ENCODE measurements around the gene TENM4. TPM values are rescaled to one million over a fixed set of nuclear protein-coding genes. Genes with fewer than 3 reads are reported as not detected.

The TENM4 gene
- total RNA-seq, 8 experiments from 2014 or later = 0.59 to 82.2 (median 24.2) TPM

DNA sequence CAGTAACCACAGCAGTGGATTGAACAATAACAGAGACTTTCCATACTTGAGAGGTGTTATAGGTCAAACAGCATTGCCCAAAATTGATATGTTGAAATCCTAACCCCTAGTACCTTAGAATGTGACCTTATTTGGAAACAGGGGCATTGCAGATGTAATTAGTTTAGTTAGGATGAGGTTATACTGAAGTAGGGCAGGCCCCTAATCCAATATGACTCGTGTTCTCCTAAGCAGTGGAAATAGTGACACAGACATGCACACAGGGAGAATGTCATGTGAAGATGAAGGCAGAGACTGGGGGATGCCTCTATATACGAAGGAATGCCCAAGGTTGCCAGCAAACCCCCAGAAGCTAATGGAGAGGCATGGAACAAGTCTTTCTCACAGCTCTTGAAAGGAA is 270.5 kb downstream of the TENM4 start:
- 0 to 100% (median 80%) methylated on average over 1 to 2 of the region's 2 CpGs; no CpG with 5 or more reads in 5 of the 10 experiments for WGBS, 10 experiments
- in situ Hi-C loops (cut with MboI; ENCODE audit: low pct_unique_long_range_greater_than_20kb in 2 of 9, low sequenced_read_pairs in 9 of 9, unreplicated experiment in 9 of 9) = no loop called here
- Histone ChIP-seq H3K4me3 (no peak overlapping the region), H3K27ac (no peak overlapping the region), H3K4me1 (replicated peaks in 1 of 2) (peaks cover 17 to 25% of the 10 kb centered on the region in 2 donors)
- ATAC-seq (replicated peaks in 6 of 8) = no peak

DNA sequence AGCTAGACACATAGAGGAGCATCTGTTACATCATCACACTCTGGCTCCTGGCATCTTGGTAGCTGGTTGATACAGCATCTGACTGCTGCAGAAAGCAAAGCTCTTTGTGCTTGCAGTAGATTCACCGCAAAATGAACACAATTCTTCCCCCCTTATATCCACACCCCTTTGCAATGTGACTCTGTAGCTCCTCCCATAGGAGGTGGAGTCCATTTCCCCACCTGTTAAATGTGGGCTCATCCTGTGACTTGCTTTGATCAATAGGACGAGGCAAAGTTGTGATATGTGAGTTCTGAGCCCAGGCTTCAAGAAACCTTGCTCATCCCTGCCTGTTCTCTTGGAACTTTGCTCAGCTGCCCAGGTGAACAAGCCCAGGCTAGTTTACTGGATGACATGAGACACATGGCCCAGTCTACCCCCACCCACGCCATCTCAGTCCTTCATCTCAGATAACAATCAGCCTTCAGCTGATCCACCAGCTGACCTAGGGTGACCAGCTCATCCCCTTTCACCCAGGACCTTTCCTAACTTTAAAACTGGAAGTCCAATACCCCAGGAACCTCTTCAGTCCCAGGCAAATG is 272.2 kb downstream of the TENM4 start:
- Histone ChIP-seq H3K4me3 (no peak overlapping the region), H3K27ac (no peak overlapping the region), H3K4me1 (replicated peaks in 1 of 2) (peaks cover 4 to 13% of the 10 kb centered on the region in 2 donors)
- in situ Hi-C loops (cut with MboI; ENCODE audit: low pct_unique_long_range_greater_than_20kb in 2 of 9, low sequenced_read_pairs in 9 of 9, unreplicated experiment in 9 of 9) = no loop called here
- ATAC-seq (replicated peaks in 6 of 8) = peak in 1 of 8 experiments; percentile 43
- WGBS, 10 experiments = 37 to 100% (median 87%) methylated on average over 1 to 3 of the region's 3 CpGs; no CpG with 5 or more reads in 4 of the 10 experiments

DNA sequence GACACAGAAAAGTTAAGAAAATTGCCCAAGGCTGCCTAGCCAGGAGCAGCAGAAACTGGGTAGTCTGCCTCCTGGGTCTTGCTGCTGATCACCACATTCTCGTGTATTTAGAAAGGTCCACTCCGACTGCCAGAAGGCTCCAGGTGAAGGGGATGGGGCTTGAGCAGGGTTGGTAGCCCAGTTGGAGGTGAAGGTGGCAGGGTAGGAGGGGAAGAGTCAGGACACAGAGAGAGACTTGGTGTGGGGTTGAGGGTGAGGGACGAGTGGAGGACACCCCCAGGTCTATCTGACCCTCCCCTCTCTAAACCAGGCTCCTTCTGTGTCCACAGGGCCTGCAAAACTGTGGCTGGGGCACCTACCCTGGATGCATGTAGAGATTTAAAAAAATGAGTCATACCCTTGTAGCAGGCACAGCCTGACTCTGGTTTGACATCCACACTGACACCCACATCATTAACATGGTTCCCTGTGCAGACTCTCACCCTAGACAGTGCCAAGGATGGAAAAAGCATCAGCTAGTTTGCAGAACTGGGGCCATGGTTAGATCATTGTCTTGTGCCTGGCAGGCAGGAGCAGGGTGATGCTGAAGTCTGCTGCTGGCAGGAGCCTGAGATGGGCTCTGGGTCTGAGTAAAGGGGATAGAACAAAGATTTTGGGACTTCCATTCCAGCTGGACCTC is 273.2 kb downstream of the TENM4 start:
- 0 to 93% (median 75%) methylated on average over 1 to 3 of the region's 3 CpGs; no CpG with 5 or more reads in 7 of the 10 experiments for WGBS, 10 experiments
- in situ Hi-C loops (cut with MboI; ENCODE audit: low pct_unique_long_range_greater_than_20kb in 2 of 9, low sequenced_read_pairs in 9 of 9, unreplicated experiment in 9 of 9) = no loop called here
- no peak overlapping the region for H3K4me3 ChIP-seq
- no peak overlapping the region for H3K27ac ChIP-seq
- peaks cover 0 to 7% of the 10 kb centered on the region in 2 donors for H3K4me1 ChIP-seq (replicated peaks in 1 of 2)
- ATAC-seq (replicated peaks in 6 of 8) = peak in 3 of 8 experiments; percentile 40 to 57 (median 48)

DNA sequence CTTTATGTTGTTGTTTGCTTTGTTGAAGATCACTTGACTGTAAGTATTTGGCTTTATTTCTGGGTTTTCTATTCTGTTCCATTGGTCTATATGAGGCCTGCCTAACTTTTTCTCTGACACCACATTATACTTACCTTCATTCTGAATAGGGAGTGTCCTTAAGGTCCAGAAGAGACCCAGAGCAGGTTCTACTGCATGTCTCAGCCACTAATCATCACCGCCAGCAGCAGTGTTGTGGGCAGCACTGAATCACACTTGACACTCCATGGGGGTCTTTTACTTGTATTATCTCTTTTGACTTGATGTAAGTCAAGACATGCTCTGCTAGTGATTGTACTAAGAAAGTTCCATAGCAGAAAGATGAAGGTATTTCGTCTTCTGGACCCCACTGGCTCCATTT is 274.9 kb downstream of the TENM4 start:
- H3K27ac ChIP-seq = no peak overlapping the region
- H3K4me3 ChIP-seq = no peak overlapping the region
- 0 to 100% (median 83%) methylated on average over 1 to 2 of the region's 2 CpGs; no CpG with 5 or more reads in 5 of the 10 experiments for WGBS, 10 experiments
- ATAC-seq (replicated peaks in 6 of 8) = no peak
- no peaks in the 10 kb centered on the region for H3K4me1 ChIP-seq (replicated peaks in 1 of 2)
- in situ Hi-C loops (cut with MboI; ENCODE audit: low pct_unique_long_range_greater_than_20kb in 2 of 9, low sequenced_read_pairs in 9 of 9, unreplicated experiment in 9 of 9) = no loop called here

DNA sequence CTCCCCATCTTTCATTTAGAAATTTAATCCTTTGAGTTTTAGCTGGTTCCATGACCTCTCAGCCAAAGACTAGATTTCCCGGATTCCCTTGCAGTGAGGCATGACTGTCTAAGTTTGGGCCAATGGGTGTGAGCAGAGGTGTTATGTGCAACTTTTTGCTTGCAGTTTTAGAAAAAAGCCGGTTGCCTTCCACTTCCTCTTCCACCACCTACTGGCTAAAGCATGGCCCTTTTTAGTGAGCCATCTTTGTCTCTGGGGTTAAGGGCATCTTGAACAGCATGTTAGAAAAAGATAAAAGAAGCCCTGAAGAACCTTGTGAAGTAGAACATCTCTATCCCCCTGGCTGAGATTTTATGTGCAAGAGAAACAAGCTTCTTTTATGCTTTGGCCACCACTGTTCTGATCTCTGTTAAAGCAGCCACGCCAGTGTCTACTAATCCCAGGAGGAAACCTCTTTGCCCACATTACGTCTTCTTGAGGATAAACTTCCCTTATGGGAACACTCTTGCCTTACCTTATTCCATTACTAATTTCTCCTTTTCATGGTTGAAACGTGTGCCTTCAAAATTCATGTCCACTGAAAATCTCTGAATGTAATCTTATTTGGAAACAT is 279.9 kb downstream of the TENM4 start:
- Histone ChIP-seq H3K4me3 (no peak overlapping the region), H3K4me1 (replicated peaks in 1 of 2) (no peaks in the 10 kb centered on the region), H3K27ac (no peak overlapping the region)
- in situ Hi-C loops (cut with MboI; ENCODE audit: low pct_unique_long_range_greater_than_20kb in 2 of 9, low sequenced_read_pairs in 9 of 9, unreplicated experiment in 9 of 9) = no loop called here
- peak in 1 of 8 experiments; percentile 74 for ATAC-seq (replicated peaks in 6 of 8)
- 10 to 100% (median 68%) methylated on average over 1 to 5 of the region's 5 CpGs; no CpG with 5 or more reads in 1 of the 10 experiments for WGBS, 10 experiments

DNA sequence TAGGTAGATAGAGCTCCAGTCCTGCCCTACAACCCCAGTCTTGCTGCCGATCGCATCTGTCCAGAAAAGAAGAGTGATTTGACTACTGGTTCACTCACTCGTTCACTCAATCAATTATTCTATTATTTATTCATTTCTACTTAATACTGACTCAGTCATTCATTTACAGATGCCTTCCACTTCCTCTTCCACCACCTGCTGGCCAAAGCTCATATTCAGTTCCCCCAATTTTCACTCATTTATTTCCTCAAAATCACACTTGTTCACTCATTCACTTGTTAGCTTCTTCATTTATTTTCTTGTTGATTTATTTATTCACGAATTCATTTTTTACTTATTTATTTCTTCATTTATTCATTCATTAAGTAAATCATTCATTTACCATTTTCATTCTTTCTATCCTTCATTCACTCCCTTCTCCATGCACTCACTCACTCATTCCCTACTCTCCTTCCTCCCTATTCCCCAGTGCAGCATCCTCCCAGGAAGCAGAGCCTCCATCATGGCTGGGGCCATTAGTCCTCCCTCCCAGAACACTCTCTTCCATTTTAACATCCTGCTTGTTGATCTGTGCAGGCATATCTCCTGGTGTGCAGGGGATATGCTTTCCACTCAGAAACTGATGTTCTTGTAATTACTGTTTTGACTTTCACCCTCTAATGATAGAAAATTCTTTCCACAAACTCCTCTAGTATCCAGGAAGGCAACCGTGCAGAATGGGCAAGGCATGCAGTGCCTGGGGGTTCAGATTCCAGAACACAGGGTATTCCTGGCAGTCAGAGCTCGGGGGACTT is 281.0 kb downstream of the TENM4 start:
- 10 to 98% (median 81%) methylated on average over 3 to 5 of the region's 6 CpGs for WGBS, 10 experiments
- in situ Hi-C loops (cut with MboI; ENCODE audit: low pct_unique_long_range_greater_than_20kb in 2 of 9, low sequenced_read_pairs in 9 of 9, unreplicated experiment in 9 of 9) = no loop called here
- ATAC-seq (replicated peaks in 6 of 8) = no peak
- Histone ChIP-seq H3K4me3 (no peak overlapping the region), H3K4me1 (replicated peaks in 1 of 2) (no peaks in the 10 kb centered on the region), H3K27ac (no peak overlapping the region)

DNA sequence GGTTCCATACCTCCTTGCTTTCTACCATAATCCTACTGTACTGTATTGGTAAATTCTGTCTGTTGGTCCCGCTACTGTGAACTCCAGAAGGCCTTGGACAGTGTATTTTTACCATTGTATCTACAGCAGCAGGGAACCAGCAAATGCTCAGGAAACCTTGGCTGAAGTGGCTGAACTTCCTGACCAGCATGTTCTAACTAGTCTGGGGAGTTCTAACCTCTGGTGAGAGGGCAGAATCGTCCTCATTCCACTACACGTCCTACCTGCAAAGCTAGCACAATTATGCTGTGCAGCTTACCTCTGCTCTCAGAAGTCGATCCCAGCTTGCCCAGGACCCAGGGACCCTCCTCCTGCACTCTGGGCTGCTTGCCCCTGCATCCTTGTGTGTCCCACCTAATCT is 283.1 kb downstream of the TENM4 start:
- Histone ChIP-seq H3K4me3 (no peak overlapping the region), H3K4me1 (replicated peaks in 1 of 2) (no peaks in the 10 kb centered on the region), H3K27ac (no peak overlapping the region)
- 0 to 100% (median 89%) methylated on average over 1 to 3 of the region's 4 CpGs; no CpG with 5 or more reads in 5 of the 10 experiments for WGBS, 10 experiments
- ATAC-seq (replicated peaks in 6 of 8) = no peak
- in situ Hi-C loops (cut with MboI; ENCODE audit: low pct_unique_long_range_greater_than_20kb in 2 of 9, low sequenced_read_pairs in 9 of 9, unreplicated experiment in 9 of 9) = no loop called here

DNA sequence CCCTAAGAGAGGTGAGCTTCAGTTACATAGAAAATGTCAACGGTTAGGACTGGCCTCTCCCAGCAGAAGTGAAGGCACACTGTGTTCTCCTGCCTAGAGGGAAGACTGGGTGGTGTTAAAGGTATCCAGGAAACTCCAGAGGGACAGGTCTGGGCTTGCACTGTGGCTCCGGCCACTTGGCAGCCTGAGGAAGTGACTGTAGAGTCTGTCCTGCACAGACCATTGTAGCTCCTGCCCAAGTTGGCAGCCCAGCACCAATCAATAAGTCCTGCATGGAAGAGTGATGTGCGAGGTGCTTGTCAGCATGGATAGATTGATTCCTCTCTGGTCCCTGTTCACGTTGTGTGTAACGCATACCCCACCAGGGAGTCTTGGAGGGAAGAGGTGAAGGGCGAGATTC is 284.8 kb downstream of the TENM4 start:
- WGBS, 10 experiments = 17 to 100% (median 87%) methylated on average over 2 to 6 of the region's 6 CpGs; no CpG with 5 or more reads in 3 of the 10 experiments

DNA sequence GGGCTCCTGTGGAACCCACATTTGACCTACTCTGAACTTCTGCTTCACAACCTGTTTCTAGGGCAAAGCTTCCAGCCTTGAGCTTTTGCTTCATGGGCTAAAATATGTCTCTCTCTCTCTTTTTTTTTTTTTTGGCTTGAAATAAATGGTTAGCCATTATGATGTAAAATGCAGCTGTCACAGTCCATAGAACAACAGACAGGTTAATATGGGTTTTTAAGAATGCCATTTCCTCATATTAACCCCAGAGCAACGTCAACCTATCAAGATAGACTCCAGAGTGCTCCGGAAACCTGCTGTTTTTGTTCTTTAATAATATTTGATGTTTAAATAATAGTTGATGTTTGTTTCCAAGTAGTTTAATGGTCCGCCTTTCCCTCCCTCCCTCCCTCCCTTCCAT is 285.6 kb downstream of the TENM4 start:
- Histone ChIP-seq H3K4me1 (replicated peaks in 1 of 2) (peaks cover 2 to 7% of the 10 kb centered on the region in 2 donors), H3K4me3 (no peak overlapping the region), H3K27ac (no peak overlapping the region)
- ATAC-seq (replicated peaks in 6 of 8) = no peak
- WGBS, 10 experiments = 50 to 100% (median 100%) methylated on average over 1 to 2 of the region's 3 CpGs; no CpG with 5 or more reads in 4 of the 10 experiments
- in situ Hi-C loops (cut with MboI; ENCODE audit: low pct_unique_long_range_greater_than_20kb in 2 of 9, low sequenced_read_pairs in 9 of 9, unreplicated experiment in 9 of 9) = no loop called here

More for the DNA sequence above, 284.8 kb downstream of the TENM4 start:
- no peak overlapping the region for H3K4me3 ChIP-seq
- peak in 1 of 8 experiments; percentile 33 for ATAC-seq (replicated peaks in 6 of 8)
- in situ Hi-C loops (cut with MboI; ENCODE audit: low pct_unique_long_range_greater_than_20kb in 2 of 9, low sequenced_read_pairs in 9 of 9, unreplicated experiment in 9 of 9) = no loop called here
- H3K27ac ChIP-seq = no peak overlapping the region
- peaks cover 2 to 7% of the 10 kb centered on the region in 2 donors for H3K4me1 ChIP-seq (replicated peaks in 1 of 2)

DNA sequence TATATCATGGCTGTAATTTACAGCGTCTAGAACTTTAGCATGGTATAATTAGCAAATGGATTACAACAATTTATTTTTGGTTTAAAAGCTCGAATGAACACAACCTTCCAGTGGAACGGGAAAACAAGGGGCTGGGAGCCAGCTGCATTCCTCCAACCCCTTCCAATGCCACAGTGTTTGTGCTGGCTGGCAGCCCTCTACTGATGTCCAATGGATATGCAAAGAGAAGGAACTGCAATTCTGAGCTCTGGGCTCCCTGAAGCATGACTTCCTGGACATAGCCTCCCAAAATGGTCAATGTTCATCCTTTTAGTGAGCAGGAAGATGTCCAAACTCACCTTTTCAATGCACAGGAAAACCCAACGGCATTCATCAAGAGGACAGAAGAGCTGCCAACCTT is 288.3 kb downstream of the TENM4 start:
- ATAC-seq (replicated peaks in 6 of 8) = peak in 2 of 8 experiments; percentile 50 to 60
- 3 to 95% (median 77%) methylated on average over 1 to 4 of the region's 4 CpGs; no CpG with 5 or more reads in 2 of the 10 experiments for WGBS, 10 experiments
- Histone ChIP-seq H3K4me1 (replicated peaks in 1 of 2) (peaks cover 2 to 7% of the 10 kb centered on the region in 2 donors), H3K27ac (no peak overlapping the region), H3K4me3 (no peak overlapping the region)
- in situ Hi-C loops (cut with MboI; ENCODE audit: low pct_unique_long_range_greater_than_20kb in 2 of 9, low sequenced_read_pairs in 9 of 9, unreplicated experiment in 9 of 9) = no loop called here

DNA sequence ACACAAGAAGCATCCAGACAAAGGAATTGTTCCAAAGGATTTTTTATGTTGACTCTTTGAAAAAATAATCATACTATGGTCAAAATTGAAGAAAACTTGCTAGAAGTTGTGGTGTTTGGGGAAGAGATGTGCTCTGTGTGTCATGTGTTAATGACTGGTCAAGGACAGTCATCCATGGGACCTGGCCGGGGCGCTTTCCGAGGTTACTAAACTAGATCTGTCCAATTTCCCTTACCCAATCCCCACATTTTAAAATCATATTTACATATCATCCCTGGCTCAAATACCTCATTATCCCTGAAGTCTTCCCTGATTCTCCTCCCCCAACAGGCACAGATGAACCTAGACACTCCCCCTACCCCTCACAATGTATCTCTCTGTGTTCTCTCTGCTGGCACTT is 289.4 kb downstream of the TENM4 start:
- in situ Hi-C loops (cut with MboI; ENCODE audit: low pct_unique_long_range_greater_than_20kb in 2 of 9, low sequenced_read_pairs in 9 of 9, unreplicated experiment in 9 of 9) = no loop called here
- WGBS, 10 experiments = 88 to 100% (median 99%) methylated on average over 1 to 3 of the region's 3 CpGs; no CpG with 5 or more reads in 4 of the 10 experiments
- no peak overlapping the region for H3K4me3 ChIP-seq
- H3K27ac ChIP-seq = no peak overlapping the region
- ATAC-seq (replicated peaks in 6 of 8) = peak in 2 of 8 experiments; percentile 37 to 42
- H3K4me1 ChIP-seq (replicated peaks in 1 of 2) = peaks cover 2 to 7% of the 10 kb centered on the region in 2 donors

DNA sequence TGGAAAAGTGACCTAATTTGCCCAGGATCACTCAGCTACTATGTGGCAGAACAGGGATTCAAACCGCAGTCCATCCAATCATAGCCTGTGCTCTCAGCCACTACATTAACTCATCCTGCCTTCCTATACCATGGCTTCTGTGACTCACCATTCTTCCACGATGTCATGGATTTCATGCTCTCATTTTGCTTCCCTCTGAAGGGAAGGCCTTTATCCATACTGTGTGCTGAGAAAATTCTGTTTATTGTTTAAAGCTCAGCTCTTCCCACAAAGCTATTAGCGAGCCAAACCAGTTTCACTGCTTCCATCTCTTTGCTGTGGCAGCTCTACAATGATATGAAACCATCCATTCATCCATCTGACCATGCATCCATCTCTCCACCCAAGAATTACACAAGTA is 289.9 kb downstream of the TENM4 start:
- in situ Hi-C loops (cut with MboI; ENCODE audit: low pct_unique_long_range_greater_than_20kb in 2 of 9, low sequenced_read_pairs in 9 of 9, unreplicated experiment in 9 of 9) = no loop called here
- 0 to 89% (median 39%) methylated on average over 1 to 3 of the region's 3 CpGs for WGBS, 10 experiments
- no peak overlapping the region for H3K4me3 ChIP-seq
- ATAC-seq (replicated peaks in 6 of 8) = peak in 5 of 8 experiments; percentile 30 to 78 (median 59)
- H3K27ac ChIP-seq = no peak overlapping the region
- H3K4me1 ChIP-seq (replicated peaks in 1 of 2) = peaks cover 2 to 7% of the 10 kb centered on the region in 2 donors

Measured in motor neuron (in vitro differentiated cells).